Lower leg skin (tissue), 4 donors: ENCODE measurements around the gene FBXL3. TPM values are rescaled to one million over a fixed set of nuclear protein-coding genes. Genes with fewer than 3 reads are reported as not detected.

Experiments used
- DNase-seq, 2 donors: peaks; one replicate each; pipeline ENCODE4 v3.0.0-alpha.2; 2019; ENCODE audit warnings: low spot score in 2 of 2
- H3K4me3 ChIP-seq: fragments of 200-600 bp; sonication (generic); 2 replicates; pipeline ENCODE4 v1.5.1; 2017; ENCODE audit warnings: mild to moderate bottlenecking, low read depth; ENCODE audit not compliant: poor library complexity, severe bottlenecking
- CTCF ChIP-seq, 3 donors: fragments of 450-650 bp; IDR thresholded peaks; one replicate each; pipeline ENCODE4 v1.5.1; 2016; ENCODE audit warnings: antibody characterized with exemption in 3 of 3, mild to moderate bottlenecking in 3 of 3, moderate library complexity in 2 of 3
- POLR2A ChIP-seq, 2 donors: fragments of 450-650 bp; IDR thresholded peaks; one replicate each; pipeline ENCODE4 v1.6.1; 2016 to 2017; ENCODE audit warnings: antibody characterized with exemption in 2 of 2, mild to moderate bottlenecking in 1 of 2, moderate library complexity in 1 of 2
- WGBS, 2 donors: methylation state at CpG; one replicate each; pipeline ENCODE4 v1.1.5; 2018; 5-methylcytosine and 5-hydroxymethylcytosine counted together
- intact Hi-C: fragments of 100-400 bp; cut with DNase I; formaldehyde crosslinking; loops from one replicate; pipeline ENCODE4 v1.15.0; 2023; ENCODE audit warnings: low total_unique reads
- total RNA-seq, 4 donors: library from RNA; depleted of rRNA; stranded (reverse); fragments of >200 nt; gene quantifications; one replicate each; pipeline ENCODE4 v1.1.0, GENCODE V29; 2016

Gene FBXL3
- total RNA-seq, 4 donors from 2014 or later = 82.1 to 114 (median 110) TPM

GRCh38 chr13:77056886-77057285 is 29.9 kb upstream of the FBXL3 start:
- TF ChIP-seq CTCF (IDR thresholded peaks at IDR 0.05) = no peak
- TF ChIP-seq POLR2A (IDR thresholded peaks at IDR 0.05) = no peak

GRCh38 chr13:77056382-77056781 is 29.4 kb upstream of the FBXL3 start:
- 72 to 81% methylated on average over 3 of the region's 3 CpGs for WGBS, 2 donors
- no peak overlapping the region for H3K4me3 ChIP-seq
- intact Hi-C loops = no loop called here
- DNase-seq = no peak
- TF ChIP-seq POLR2A (IDR thresholded peaks at IDR 0.05) (no peak), CTCF (IDR thresholded peaks at IDR 0.05) (no peak)

More at GRCh38 chr13:77056886-77057285, 29.9 kb upstream of the FBXL3 start:
- no peak for DNase-seq
- intact Hi-C loops = no loop called here
- 92 to 93% methylated on average over 3 of the region's 3 CpGs for WGBS, 2 donors
- H3K4me3 ChIP-seq = no peak overlapping the region

- TF ChIP-seq POLR2A (IDR thresholded peaks at IDR 0.05) = no peak
- no peak for TF ChIP-seq CTCF (IDR thresholded peaks at IDR 0.05)
- no peak overlapping the region for H3K4me3 ChIP-seq
- no peak for DNase-seq
- WGBS, 2 donors = 71 to 73% methylated on average over 2 of the region's 2 CpGs
- intact Hi-C loops = no loop called here
Measured at GRCh38 chr13:77055158-77055557, 28.2 kb upstream of the FBXL3 start.

GRCh38 chr13:77053192-77053591 is 26.2 kb upstream of the FBXL3 start:
- WGBS, 2 donors = 82 to 88% methylated on average over 4 of the region's 4 CpGs
- H3K4me3 ChIP-seq = no peak overlapping the region
- TF ChIP-seq CTCF (IDR thresholded peaks at IDR 0.05) (no peak), POLR2A (IDR thresholded peaks at IDR 0.05) (no peak)
- intact Hi-C loops = no loop called here
- no peak for DNase-seq

GRCh38 chr13:77048681-77049080 is 21.7 kb upstream of the FBXL3 start:
- DNase-seq = no peak
- 71 to 80% methylated on average over 4 of the region's 4 CpGs for WGBS, 2 donors
- intact Hi-C loops = no loop called here
- TF ChIP-seq POLR2A (IDR thresholded peaks at IDR 0.05) = no peak
- TF ChIP-seq CTCF (IDR thresholded peaks at IDR 0.05) = no peak
- no peak overlapping the region for H3K4me3 ChIP-seq

GRCh38 chr13:77047649-77048343 is 20.8 kb upstream of the FBXL3 start:
- H3K4me3 ChIP-seq = no peak overlapping the region
- TF ChIP-seq CTCF (IDR thresholded peaks at IDR 0.05) = no peak
- no peak for TF ChIP-seq POLR2A (IDR thresholded peaks at IDR 0.05)
- WGBS, 2 donors = 90 to 93% methylated on average over 8 of the region's 8 CpGs
- DNase-seq = no peak
- intact Hi-C loops = no loop called here
